Activated naive CD4-positive, alpha-beta T cell treated with anti-CD3 and anti-CD28 coated beads, Interleukin-2, amount 50 U/mL, for 72 hours (primary cell): ENCODE measurements around the gene GSTP1. TPM values are rescaled to one million over a fixed set of nuclear protein-coding genes. Genes with fewer than 3 reads are reported as not detected.
A peak's percentile ranks its signal among the peaks of the same experiment; 100 is the strongest.
"Not testable (repeated sequence)": the region's sequence is repeated elsewhere in the genome, so short reads cannot be mapped to it uniquely, and the experiment has no call there.

Experiments used
- ATAC-seq, 2 donors: fragments of 150-1000 bp; cut with Tn5 transposase; 2 replicates each; pipeline ENCODE4 v1.10.0; 2021; ENCODE audit warnings: mild to moderate bottlenecking in 2 of 2, moderate library complexity in 2 of 2
- DNase-seq, 2 donors: peaks; one replicate each; pipeline ENCODE4 v3.0.0; 2021 to 2022; ENCODE audit warnings: low spot score in 2 of 2
- H3K27ac Mint-ChIP-seq, 2 donors: one replicate each; pipeline ENCODE4 v1.8.0; 2022; ENCODE audit warnings: mild to moderate bottlenecking in 2 of 2, mixed read lengths in 2 of 2
- H3K36me3 Mint-ChIP-seq, 2 donors: one replicate each; pipeline ENCODE4 v1.8.0; 2022; ENCODE audit warnings: mixed read lengths in 2 of 2
- H3K9me3 Mint-ChIP-seq, 2 donors: one replicate each; pipeline ENCODE4 v1.8.0; 2022; ENCODE audit warnings: mixed read lengths in 2 of 2
- total RNA-seq, 2 donors: library from RNA; stranded (reverse); gene quantifications; one replicate each; pipeline ENCODE4 v1.2.3, GENCODE V29; 2022

The GSTP1 gene
- total RNA-seq, 2 donors from 2014 or later = 247 to 466 TPM

GRCh38 chr11:67556244-67556643 is 27.4 kb upstream of the GSTP1 start:
- DNase-seq = no peak
- no peak for ATAC-seq
- peaks cover 0 to 12% of the 10 kb centered on the region in 2 donors for H3K9me3 Mint-ChIP-seq
- no peak overlapping the region for H3K27ac Mint-ChIP-seq
- H3K36me3 Mint-ChIP-seq = peaks cover 0 to 14% of the 10 kb centered on the region in 2 donors

GRCh38 chr11:67558084-67558772 is 25.4 kb upstream of the GSTP1 start:
- ATAC-seq (no peak), DNase-seq (no peak)
- no peaks in the 10 kb centered on the region for H3K9me3 Mint-ChIP-seq

GRCh38 chr11:67561971-67562619 is 21.5 kb upstream of the GSTP1 start:
- no peak for DNase-seq
- Mint-ChIP-seq H3K36me3 (no peaks in the 10 kb centered on the region), H3K9me3 (no peaks in the 10 kb centered on the region), H3K27ac (no peak overlapping the region)
- ATAC-seq = peak; percentile 26 to 87

More at GRCh38 chr11:67558084-67558772, 25.4 kb upstream of the GSTP1 start:
- Mint-ChIP-seq H3K36me3 (no peaks in the 10 kb centered on the region), H3K27ac (peak overlapping the region in 1 of 2 donors; percentile 24)

- H3K27ac Mint-ChIP-seq = no peak overlapping the region
- ATAC-seq (no peak), DNase-seq (no peak)
- H3K36me3 Mint-ChIP-seq = no peaks in the 10 kb centered on the region
- H3K9me3 Mint-ChIP-seq = no peaks in the 10 kb centered on the region
Observed at GRCh38 chr11:67562963-67563704, 20.5 kb upstream of the GSTP1 start.

- not testable (repeated sequence) for H3K36me3 Mint-ChIP-seq, ATAC-seq, H3K9me3 Mint-ChIP-seq, DNase-seq, H3K27ac Mint-ChIP-seq
Observed at GRCh38 chr11:67563705-67564114, 19.9 kb upstream of the GSTP1 start.

- no peak overlapping the region for H3K27ac Mint-ChIP-seq
Observed at GRCh38 chr11:67564230-67564629, 19.4 kb upstream of the GSTP1 start.

GRCh38 chr11:67571443-67571842 is 12.2 kb upstream of the GSTP1 start:
- ATAC-seq = no peak
- no peak for DNase-seq
- Mint-ChIP-seq H3K9me3 (no peaks in the 10 kb centered on the region), H3K27ac (no peak overlapping the region), H3K36me3 (no peaks in the 10 kb centered on the region)

More at GRCh38 chr11:67564230-67564629, 19.4 kb upstream of the GSTP1 start:
- Mint-ChIP-seq H3K36me3 (no peaks in the 10 kb centered on the region), H3K9me3 (no peaks in the 10 kb centered on the region)
- ATAC-seq = no peak
- DNase-seq = no peak

GRCh38 chr11:67572305-67572704 is 11.3 kb upstream of the GSTP1 start:
- no peak for DNase-seq
- ATAC-seq = no peak
- Mint-ChIP-seq H3K27ac (no peak overlapping the region), H3K36me3 (no peaks in the 10 kb centered on the region), H3K9me3 (no peaks in the 10 kb centered on the region)

GRCh38 chr11:67572747-67573419 is 10.7 kb upstream of the GSTP1 start:
- DNase-seq (peak in 1 of 2 donors; percentile 31), ATAC-seq (peak in 1 of 2 donors; percentile 51)
- no peaks in the 10 kb centered on the region for H3K9me3 Mint-ChIP-seq
- no peak overlapping the region for H3K27ac Mint-ChIP-seq
- no peaks in the 10 kb centered on the region for H3K36me3 Mint-ChIP-seq

GRCh38 chr11:67574938-67575337 is 8.7 kb upstream of the GSTP1 start:
- ATAC-seq (no peak), DNase-seq (no peak)
- no peaks in the 10 kb centered on the region for H3K9me3 Mint-ChIP-seq
- no peaks in the 10 kb centered on the region for H3K36me3 Mint-ChIP-seq
- no peak overlapping the region for H3K27ac Mint-ChIP-seq

- Mint-ChIP-seq H3K36me3 (no peaks in the 10 kb centered on the region), H3K27ac (peak overlapping the region in 1 of 2 donors; percentile 51), H3K9me3 (no peaks in the 10 kb centered on the region)
- DNase-seq (no peak), ATAC-seq (peak in 1 of 2 donors; percentile 46)
Observed at GRCh38 chr11:67576735-67577475, 6.7 kb upstream of the GSTP1 start.

- no peak overlapping the region for H3K27ac Mint-ChIP-seq
- DNase-seq (no peak), ATAC-seq (no peak)
- no peaks in the 10 kb centered on the region for H3K36me3 Mint-ChIP-seq
- no peaks in the 10 kb centered on the region for H3K9me3 Mint-ChIP-seq
Observed at GRCh38 chr11:67577951-67578350, 5.7 kb upstream of the GSTP1 start.

- DNase-seq (no peak), ATAC-seq (no peak)
- H3K27ac Mint-ChIP-seq = peak overlapping the region in 1 of 2 donors; percentile 33
- H3K36me3 Mint-ChIP-seq = peaks cover 0 to 19% of the 10 kb centered on the region in 2 donors
- peaks cover 0 to 9% of the 10 kb centered on the region in 2 donors for H3K9me3 Mint-ChIP-seq
Observed at GRCh38 chr11:67581469-67581868, 2.1 kb upstream of the GSTP1 start.

GRCh38 chr11:67582011-67582410 is 1.6 kb upstream of the GSTP1 start:
- H3K9me3 Mint-ChIP-seq = peaks cover 0 to 13% of the 10 kb centered on the region in 2 donors
- no peak for DNase-seq
- peaks cover 0 to 24% of the 10 kb centered on the region in 2 donors for H3K36me3 Mint-ChIP-seq
- ATAC-seq = no peak
- no peak overlapping the region for H3K27ac Mint-ChIP-seq

- ATAC-seq = peak; percentile 4 to 35
- peak in 1 of 2 donors; percentile 41 for DNase-seq
- peaks cover 0 to 37% of the 10 kb centered on the region in 2 donors for H3K36me3 Mint-ChIP-seq
- peaks cover 0 to 18% of the 10 kb centered on the region in 2 donors for H3K9me3 Mint-ChIP-seq
- H3K27ac Mint-ChIP-seq = peak overlapping the region; percentile 58 to 94
Observed at GRCh38 chr11:67584205-67584880, 731 bp downstream of the GSTP1 start.
